ENCODE data around the gene HES1. TPM values are rescaled to one million over a fixed set of nuclear protein-coding genes. Genes with fewer than 3 reads are reported as not detected.
"Not testable (repeated sequence)": the region's sequence is repeated elsewhere in the genome, so short reads cannot be mapped to it uniquely, and the experiment has no call there.

The HES1 gene
- 5.8 and 13.4 TPM in 2 replicates for total RNA-seq

- no peak for TF ChIP-seq CTCF (IDR thresholded peaks at IDR 0.05; ENCODE audit: insufficient read depth, low read depth, low read length)
- DNase-seq (ENCODE audit: low read depth), result peak; percentile 99
- peak within 1 kb of the TSS; percentile 75 for H3K4me3 ChIP-seq (ENCODE audit: low read depth, low read length)
Measured at GRCh38 chr3:194135806-194136518, at the start of gene HES1. TSS of gene HES1 (plus strand) at chr3:194136148. CDS start at chr3:194136381, 233 bp downstream.

GRCh38 chr3:194086388-194087075 lies 49.4 kb upstream of the HES1 start:
- TF ChIP-seq CTCF (IDR thresholded peaks at IDR 0.05; ENCODE audit: insufficient read depth, low read depth, low read length), result no peak
- no peak overlapping the region for H3K4me3 ChIP-seq (ENCODE audit: low read depth, low read length)
- no peak for DNase-seq (ENCODE audit: low read depth)

GRCh38 chr3:194087280-194087679 lies 48.7 kb upstream of the HES1 start:
- DNase-seq (ENCODE audit: low read depth), result no peak
- TF ChIP-seq CTCF (IDR thresholded peaks at IDR 0.05; ENCODE audit: insufficient read depth, low read depth, low read length), result no peak
- no peak overlapping the region for H3K4me3 ChIP-seq (ENCODE audit: low read depth, low read length)

- DNase-seq (ENCODE audit: low read depth), result no peak
- no peak for TF ChIP-seq CTCF (IDR thresholded peaks at IDR 0.05; ENCODE audit: insufficient read depth, low read depth, low read length)
- no peak overlapping the region for H3K4me3 ChIP-seq (ENCODE audit: low read depth, low read length)
Measured at GRCh38 chr3:194087995-194088855, 47.7 kb upstream of the HES1 start.

- no peak for TF ChIP-seq CTCF (IDR thresholded peaks at IDR 0.05; ENCODE audit: insufficient read depth, low read depth, low read length)
- no peak overlapping the region for H3K4me3 ChIP-seq (ENCODE audit: low read depth, low read length)
- peak; percentile 100 for DNase-seq (ENCODE audit: low read depth)
Measured at GRCh38 chr3:194089357-194090177, 46.4 kb upstream of the HES1 start.

- not testable (repeated sequence) for H3K4me3 ChIP-seq (ENCODE audit: low read depth, low read length); DNase-seq (ENCODE audit: low read depth)
Measured at GRCh38 chr3:194090178-194090555, 45.8 kb upstream of the HES1 start.

All from fibroblast of villous mesenchyme (primary cell).